Stimulated activated naive CD8-positive, alpha-beta T cell treated with anti-CD3 and anti-CD28 coated beads, Interleukin-15, Interleukin-2, amounts not matched to agents 100 U/mL and 50 U/mL, for 24 hours (primary cell): ENCODE results near the gene STXBP2.

Source experiments
- ATAC-seq: fragments of 150-1000 bp; cut with Tn5 transposase; one replicate; pipeline ENCODE4 v1.10.0; 2021
- DNase-seq: peaks from one replicate; pipeline ENCODE4 v3.0.0; 2021

STXBP2 gene

DNA sequence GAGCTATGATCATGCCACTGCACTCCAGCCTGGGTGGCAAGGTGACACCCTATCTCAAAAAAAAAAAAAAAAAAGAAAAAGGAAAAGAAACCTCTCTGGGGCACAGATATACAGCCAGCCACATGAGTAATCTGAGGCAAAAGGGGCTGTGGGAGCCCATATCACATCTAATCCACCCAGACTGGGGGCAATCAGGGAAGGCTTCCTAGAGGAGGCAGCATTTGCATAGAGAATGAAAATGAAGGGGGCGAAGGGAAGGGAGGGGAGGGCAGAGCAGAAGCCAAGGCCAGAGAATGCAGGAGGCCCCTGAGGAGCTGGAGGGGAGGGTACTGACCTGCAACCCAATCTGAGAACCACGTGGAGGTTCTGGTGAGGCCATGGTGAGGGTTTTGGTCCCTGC lies 13.2 kb downstream of the STXBP2 start:
- ATAC-seq, result no peak
- DNase-seq, result no peak

DNA sequence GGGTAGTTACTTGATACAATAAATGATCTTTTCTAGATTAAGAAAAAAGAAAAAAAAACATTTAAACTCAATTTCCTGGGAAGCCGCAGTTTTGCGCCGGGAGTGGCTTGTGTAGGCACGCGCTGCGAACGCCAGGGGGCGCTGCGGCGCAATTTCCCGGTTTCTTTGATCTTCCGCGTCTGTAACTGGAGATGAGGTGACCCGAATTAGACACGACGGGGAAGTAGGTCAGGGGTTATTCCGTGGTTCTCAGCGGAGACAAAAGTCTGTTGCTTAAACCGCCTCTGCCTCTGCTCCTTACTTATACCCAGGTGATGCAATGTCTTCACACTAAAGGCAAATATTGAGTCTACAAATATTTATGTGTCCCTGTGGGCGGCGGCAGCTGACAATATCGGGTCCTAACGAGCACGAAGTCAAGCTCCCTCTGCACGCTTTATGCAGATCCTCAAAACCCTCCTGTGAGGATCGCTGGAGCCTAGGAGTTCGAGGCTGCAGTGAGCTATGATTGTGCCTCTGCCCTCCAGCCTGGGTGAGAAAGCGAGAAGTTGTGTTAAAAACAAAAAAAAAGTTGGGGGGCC lies 15.2 kb downstream of the STXBP2 start:
- peak; percentile 73 for ATAC-seq
- peak; percentile 88 for DNase-seq

DNA sequence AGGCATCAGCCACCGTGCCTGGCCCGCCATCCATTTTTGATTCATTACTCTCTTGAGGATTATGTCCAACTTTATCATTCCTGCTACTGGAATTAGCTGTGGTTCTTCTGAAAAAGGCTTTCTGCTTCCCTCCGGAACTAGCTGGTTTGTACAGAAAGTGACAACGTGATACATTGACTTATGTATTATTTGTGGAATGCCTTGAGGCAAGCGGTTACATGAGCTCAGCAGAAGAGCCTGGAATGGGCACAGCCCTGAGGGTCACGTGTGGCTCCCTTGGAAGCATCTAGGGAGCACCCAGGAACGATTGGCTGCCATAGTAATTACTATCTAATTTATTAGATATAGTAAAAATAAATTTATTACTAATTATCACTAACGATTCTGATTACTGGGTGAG lies 17.5 kb downstream of the STXBP2 start:
- ATAC-seq (no peak), DNase-seq (no peak)

GRCh38 chr19:7655581-7655980 lies 18.7 kb downstream of the STXBP2 start:
- no peak for DNase-seq
- no peak for ATAC-seq

DNA sequence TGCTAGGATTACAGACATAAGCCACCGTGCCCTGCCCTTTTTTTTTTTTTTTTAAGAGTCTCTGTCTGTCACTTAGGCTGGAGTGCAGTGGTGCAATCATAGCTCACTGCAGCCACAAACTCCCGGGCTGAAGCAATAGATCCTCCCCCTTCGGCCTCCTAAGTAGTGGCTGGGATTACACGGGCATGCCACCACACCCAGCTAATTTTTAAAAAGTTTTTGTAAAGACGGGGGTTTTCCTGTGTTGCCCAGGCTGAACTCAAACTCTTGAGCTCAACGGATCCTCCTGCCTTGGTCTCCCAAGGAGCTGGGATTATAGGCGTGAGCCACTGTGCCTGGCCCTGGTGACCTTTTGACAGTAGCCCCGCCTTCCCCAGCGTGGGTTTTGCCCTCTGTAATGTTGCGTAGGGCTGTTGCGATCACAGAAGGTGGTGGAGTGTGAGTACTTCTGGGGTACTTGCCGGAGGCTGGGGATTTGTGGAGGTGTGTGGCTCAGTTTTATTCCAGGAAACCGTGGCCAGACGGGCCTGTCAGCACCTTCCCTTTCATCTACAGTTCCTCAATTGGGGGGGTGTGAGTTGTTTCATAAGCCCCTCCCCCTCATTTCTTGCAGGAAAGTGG lies 20.3 kb downstream of the STXBP2 start:
- ATAC-seq (peak; percentile 84), DNase-seq (peak; percentile 74)

DNA sequence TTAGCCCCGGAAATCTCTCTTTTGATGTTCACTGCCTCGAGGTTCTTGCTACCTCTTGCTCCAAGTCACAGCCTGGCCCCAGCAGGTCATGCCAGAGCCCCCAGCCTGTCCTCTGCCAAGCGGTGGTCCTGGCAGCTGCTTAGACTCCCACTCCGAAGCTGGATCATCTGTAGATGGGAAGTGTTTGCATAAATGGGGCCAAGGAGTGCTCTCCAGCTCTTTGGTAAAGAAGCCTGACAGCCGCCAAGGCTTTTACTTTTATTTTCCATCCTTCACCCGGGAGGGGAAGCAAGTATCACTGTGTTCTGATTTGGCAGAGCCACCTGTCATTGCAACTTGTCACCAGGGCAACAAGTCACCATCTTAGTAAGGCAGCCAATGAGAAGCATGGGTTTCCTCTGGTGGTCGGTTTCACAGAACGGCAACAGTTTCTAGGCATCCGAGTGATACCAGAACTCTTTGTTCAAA lies 21.3 kb downstream of the STXBP2 start:
- ATAC-seq, result peak; percentile 84
- DNase-seq, result peak; percentile 53

- DNase-seq, result no peak
- ATAC-seq, result no peak
Observed at GRCh38 chr19:7661744-7662538, 25.0 kb downstream of the STXBP2 start.

DNA sequence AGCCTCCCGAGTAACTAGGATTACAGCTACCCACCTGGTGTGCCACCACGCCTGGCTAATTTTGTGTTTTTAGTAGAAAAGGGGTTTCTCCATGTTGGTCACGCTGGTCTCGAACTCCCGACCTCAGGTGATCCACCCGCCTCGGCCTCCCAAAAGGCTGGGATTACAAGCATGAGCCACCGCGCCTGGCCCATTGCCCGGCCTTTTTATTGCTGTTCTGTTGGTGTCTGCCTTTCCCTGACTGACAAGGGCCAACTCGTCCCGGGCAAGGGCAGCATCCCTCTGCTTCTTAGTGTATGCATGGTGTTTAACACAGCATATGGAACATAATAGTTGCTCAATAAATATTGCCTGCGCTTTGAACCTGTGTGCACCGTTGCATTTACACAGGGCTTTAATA lies 25.7 kb downstream of the STXBP2 start:
- ATAC-seq (no peak), DNase-seq (no peak)

DNA sequence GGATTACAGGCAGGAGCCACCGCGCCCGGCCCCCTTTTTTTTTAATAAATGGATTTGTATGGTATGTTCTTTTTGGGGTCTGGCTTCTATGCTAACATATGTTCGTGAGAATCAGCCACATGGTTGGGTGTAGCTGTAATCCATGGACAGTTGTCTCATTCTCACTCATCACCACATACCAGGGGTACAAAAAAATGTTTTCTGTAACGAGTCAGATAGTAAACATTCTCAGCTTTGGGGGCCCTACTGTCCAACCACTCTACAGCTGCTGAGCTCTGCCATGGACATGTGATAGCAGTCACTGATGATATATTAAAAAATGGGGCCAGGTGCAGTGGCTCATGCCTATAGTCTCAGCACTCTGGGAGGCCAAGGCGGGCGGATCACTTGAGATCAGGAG lies 26.8 kb downstream of the STXBP2 start:
- ATAC-seq (no peak), DNase-seq (no peak)

GRCh38 chr19:7665076-7665475 lies 28.2 kb downstream of the STXBP2 start:
- ATAC-seq (no peak), DNase-seq (no peak)

- DNase-seq, result no peak
- ATAC-seq, result no peak
Observed at GRCh38 chr19:7668842-7669241, 31.9 kb downstream of the STXBP2 start, which contains the start of gene RETN. RETN (plus strand) TSS chr19:7669049; CDS start chr19:7669327, 278 bp downstream.

DNA sequence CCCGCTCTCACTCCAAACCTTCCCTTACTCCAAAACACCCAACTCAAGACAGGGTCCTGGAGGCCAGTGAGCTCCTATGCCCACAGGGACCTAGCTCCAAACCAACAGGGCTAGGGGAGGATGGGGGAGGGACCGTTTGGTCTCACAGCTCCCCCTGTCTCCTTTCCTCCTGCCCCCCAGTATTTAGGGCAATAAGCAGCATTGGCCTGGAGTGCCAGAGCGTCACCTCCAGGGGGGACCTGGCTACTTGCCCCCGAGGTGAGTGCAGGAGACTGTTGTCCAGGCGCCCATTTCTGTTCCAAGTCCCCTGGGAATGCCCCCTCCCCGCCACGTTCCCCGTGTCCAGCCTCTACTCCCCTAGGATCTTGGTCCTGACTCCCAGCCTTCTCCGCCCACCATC lies 32.7 kb downstream of the STXBP2 start:
- no peak for ATAC-seq
- DNase-seq, result no peak

DNA sequence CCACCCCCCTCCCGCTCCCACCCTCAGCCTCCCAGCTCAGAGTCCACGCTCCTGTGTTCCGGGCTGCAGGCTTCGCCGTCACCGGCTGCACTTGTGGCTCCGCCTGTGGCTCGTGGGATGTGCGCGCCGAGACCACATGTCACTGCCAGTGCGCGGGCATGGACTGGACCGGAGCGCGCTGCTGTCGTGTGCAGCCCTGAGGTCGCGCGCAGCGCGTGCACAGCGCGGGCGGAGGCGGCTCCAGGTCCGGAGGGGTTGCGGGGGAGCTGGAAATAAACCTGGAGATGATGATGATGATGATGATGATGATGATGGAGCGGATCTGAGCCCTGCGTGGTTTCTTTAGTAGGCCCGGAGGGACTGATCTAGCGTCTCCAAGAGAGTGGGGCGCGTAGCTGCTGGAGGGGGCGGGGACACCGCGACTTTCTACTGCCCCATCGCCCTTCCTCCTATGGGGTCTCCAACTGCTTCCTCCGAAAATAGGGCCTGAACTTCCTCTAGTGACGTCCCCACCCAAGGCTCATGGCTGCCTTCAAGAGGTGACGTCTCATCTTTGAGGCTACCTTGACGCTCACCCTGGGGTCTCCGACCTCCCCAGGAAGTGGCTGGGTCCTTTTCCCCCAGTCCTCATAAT lies 33.4 kb downstream of the STXBP2 start:
- ATAC-seq (peak; percentile 51), DNase-seq (peak; percentile 44)

DNA sequence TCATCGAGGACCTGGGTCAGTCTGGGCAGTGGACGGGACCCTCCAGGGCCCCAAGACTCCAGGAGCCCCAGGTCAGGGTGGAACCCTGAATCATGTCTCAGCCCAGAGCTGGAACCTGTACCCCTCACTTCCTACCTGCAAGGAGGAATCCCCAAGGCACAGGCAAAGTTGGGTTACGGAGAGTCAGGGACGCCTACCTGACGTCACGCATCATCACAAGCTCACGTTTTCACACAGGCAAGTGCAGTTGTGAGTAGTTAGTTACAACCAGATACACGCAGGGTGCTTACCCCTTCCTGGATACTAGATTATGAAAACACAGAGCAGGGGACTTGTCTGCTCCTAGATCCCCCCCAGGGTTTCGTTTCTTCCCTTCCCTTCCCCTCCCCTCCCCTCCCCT lies 33.9 kb downstream of the STXBP2 start:
- DNase-seq (no peak), ATAC-seq (peak; percentile 21)

GRCh38 chr19:7672522-7672921 lies 35.6 kb downstream of the STXBP2 start:
- DNase-seq (no peak), ATAC-seq (no peak)

DNA sequence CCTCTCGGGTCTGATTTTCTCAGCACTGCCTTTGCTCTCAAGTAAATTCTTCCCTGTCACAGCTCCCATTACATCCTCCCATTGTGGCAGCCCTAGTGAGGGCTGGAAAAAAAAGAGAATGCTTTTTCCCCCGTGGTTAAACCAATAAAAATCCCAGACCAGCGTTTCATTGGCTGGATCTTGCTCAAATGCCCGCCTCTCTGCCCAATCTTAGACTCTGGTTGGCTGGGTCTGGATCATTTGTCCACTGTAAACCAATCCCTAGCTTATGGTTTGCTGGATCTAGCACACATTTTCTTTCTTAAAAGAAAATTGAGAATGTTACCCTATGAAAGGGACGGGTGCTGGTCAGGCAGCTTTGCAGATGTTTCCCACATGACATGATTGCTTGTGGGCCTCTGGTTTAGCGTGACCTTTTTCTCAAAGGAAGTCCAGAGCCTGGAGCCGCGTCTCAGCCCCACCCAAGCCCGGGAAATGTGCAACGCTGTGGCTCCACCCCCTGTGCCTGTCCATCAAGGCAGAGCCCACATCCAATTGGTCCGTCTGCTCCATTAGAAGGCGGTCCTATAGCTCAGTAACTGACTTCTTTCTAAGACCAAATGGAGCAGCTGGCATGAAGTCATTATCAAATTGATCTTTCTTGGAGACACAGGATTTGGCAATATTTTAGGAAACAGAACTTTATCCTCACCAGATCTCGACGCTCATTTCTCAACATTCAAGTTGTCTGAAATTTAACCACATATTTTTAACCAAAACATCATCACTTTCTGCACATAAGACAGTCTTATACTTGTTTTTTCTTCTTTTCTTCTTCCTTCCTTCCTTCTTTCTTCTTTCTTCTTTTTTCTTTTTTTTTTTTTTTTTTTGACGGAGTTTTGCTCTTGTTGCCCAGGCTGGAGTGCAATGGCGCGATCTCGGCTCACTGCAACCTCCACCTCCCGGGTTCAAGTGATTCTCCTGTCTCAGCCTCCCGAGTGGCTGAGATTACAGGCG lies 37.4 kb downstream of the STXBP2 start:
- ATAC-seq, result no peak

GRCh38 chr19:7676376-7676775 lies 39.5 kb downstream of the STXBP2 start:
- ATAC-seq, result no peak
- DNase-seq, result no peak

More for the DNA sequence above, 37.4 kb downstream of the STXBP2 start:
- peak; percentile 55 for DNase-seq

- ATAC-seq (no peak), DNase-seq (no peak)
Observed at GRCh38 chr19:7676854-7677253, 39.9 kb downstream of the STXBP2 start, which contains the start of gene MCEMP1. MCEMP1 (plus strand) TSS chr19:7677090; CDS start chr19:7677121, 31 bp downstream.

DNA sequence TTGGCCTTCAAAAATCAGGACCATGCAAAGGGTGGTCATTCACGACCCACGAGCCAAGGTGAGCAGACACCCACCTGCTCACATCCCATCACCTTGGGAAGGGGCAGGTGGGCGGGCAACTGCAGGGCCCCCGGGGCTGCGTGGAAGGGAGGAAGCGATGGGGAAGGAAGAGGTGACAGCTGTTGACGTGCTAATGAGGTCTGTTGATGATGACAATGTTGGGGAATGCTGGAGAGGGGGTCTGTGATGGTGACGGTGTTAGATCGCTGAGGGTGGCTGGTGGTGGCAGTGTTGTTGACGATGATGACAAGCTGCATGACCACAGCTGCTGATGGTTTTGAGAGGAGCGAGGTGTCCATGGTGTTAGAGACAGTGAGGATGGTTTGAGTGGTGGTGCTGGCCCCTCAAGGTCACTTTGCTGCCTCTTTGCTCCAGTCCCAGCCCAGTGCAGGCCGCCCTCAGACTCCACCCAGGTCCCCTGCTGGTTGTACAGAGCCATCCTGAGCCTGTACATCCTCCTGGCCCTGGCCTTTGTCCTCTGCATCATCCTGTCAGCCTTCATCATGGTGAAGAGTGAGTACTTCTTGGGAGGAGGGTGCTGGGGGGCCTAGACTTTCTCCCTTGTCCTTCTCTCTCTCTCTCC lies 40.9 kb downstream of the STXBP2 start:
- no peak for ATAC-seq
- DNase-seq, result no peak

DNA sequence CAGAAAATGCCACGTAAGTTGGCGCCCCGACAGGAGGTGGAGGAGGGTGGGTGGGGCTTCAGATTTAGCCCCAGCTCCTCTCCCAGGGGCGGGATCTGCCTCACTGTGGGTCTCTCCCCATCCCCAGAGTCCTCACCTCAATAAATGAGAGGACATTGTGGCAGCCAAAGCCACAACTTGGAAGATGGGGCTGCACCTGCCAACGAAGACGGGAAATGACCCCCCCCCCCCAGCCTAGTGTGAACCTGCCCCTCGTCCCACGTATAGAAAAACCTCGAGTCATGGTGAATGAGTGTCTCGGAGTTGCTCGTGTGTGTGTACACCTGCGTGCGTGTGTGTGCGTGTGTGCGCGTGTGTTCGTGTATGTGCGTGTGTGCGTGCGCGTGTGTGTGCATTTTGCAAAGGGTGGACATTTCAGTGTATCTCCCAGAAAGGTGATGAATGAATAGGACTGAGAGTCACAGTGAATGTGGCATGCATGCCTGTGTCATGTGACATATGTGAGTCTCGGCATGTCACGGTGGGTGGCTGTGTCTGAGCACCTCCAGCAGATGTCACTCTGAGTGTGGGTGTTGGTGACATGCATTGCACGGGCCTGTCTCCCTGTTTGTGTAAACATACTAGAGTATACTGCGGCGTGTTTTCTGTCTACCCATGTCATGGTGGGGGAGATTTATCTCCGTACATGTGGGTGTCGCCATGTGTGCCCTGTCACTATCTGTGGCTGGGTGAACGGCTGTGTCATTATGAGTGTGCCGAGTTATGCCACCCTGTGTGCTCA lies 42.3 kb downstream of the STXBP2 start:
- ATAC-seq (peak; percentile 60), DNase-seq (peak; percentile 64)
